Right ventricle myocardium inferior (tissue), 1 donor: Measurements from ENCODE around the gene ENTPD1. TPM values are rescaled to one million over a fixed set of nuclear protein-coding genes. Genes with fewer than 3 reads are reported as not detected.
"Not testable (repeated sequence)": the region's sequence is repeated elsewhere in the genome, so short reads cannot be mapped to it uniquely, and the experiment has no call there.

ENCODE experiments used
- ATAC-seq: fragments of 200-7000 bp; cut with Tn5 transposase; one replicate; pipeline ENCODE4 v1.9.1; 2020; ENCODE audit warnings: mild to moderate bottlenecking, moderate library complexity
- DNase-seq: peaks from one replicate; pipeline ENCODE4 v3.0.0; 2021; ENCODE audit errors: missing footprints
- intact Hi-C: fragments of 100-400 bp; cut with DNase I; formaldehyde crosslinking; loops from one replicate; pipeline ENCODE4 v1.11.0; 2022
- long read RNA-seq: library from polyadenylated mRNA; unstranded; transcript quantifications from one replicate; pipeline ENCODE4 v2.0.0, GENCODE V29; 2021
- total RNA-seq: library from RNA; stranded (reverse); fragmentation: NEBNext Ultra II Directional; extraction: Animal tissue kit (Norgen Biotek cat#: 25700); gene quantifications from one replicate; pipeline ENCODE4 v1.2.1, GENCODE V29; 2021
- donor health status: DM: no; HTN: yes; CAD: no; lungs with severe emphysema.

The ENTPD1 gene, protein sequence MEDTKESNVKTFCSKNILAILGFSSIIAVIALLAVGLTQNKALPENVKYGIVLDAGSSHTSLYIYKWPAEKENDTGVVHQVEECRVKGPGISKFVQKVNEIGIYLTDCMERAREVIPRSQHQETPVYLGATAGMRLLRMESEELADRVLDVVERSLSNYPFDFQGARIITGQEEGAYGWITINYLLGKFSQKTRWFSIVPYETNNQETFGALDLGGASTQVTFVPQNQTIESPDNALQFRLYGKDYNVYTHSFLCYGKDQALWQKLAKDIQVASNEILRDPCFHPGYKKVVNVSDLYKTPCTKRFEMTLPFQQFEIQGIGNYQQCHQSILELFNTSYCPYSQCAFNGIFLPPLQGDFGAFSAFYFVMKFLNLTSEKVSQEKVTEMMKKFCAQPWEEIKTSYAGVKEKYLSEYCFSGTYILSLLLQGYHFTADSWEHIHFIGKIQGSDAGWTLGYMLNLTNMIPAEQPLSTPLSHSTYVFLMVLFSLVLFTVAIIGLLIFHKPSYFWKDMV
- total RNA-seq, result 6.3 TPM
- long read RNA-seq, partial matches to known transcripts, result 0 of 1 reads
- long read RNA-seq, other reads (novel, unspliced or antisense), result 0 of 1 reads

- DNase-seq (no peak), ATAC-seq (peak; percentile 8)
- intact Hi-C loops, result no loop called here
These were observed at the start of gene ENTPD1 for GRCh38 chr10:95756041-95756761. TSS of gene ENTPD1 (plus strand) at chr10:95756163. CDS start at chr10:95756240, 77 bp downstream.

- intact Hi-C loops, result no loop called here
- no peak for ATAC-seq
- DNase-seq, result no peak
These were observed 49.4 kb upstream of the ENTPD1 start for GRCh38 chr10:95706573-95706972.

DNA sequence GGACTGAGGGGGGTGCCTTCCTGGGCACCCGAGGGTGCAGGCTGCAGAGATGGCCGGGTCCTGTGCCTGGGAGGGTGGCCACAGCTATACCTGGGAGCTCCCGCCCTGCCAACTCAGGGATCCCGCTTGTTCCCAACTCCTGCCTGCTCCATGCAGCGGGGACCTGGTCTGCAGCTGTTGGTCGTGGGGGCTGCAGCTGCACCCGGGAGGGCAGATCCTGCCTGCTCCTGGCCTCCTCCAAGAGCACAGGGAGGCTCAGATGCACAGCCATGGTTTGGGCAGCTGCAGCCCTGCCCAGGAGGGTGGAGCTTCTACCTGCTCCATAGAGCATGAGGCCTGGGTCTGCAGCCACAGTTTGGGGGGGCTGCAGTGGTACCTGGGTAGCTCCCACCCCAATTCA is 49.0 kb upstream of the ENTPD1 start:
- DNase-seq, result no peak
- intact Hi-C loops, result no loop called here
- ATAC-seq, result no peak

GRCh38 chr10:95711492-95711891 is 44.5 kb upstream of the ENTPD1 start:
- intact Hi-C loops, result no loop called here
- DNase-seq (no peak), ATAC-seq (no peak)

DNA sequence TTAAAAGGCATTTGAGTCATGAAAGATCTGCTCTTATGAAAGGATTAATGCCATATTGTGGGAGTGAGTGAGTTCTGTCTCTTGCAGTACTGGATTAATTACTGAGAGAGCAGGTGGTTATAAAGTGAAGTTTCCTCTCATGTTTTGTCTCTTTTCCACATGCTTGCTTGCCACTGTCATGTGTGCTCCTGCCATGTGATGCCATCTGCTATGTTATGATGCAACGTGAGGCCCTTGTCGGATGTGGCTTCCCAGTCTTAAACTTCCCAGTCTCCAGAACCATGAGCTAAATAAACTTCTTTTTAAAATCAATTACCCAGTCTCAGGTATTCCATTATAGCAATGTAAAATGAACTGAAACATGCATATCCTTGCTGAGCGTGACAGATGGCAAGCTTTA is 39.5 kb upstream of the ENTPD1 start:
- DNase-seq, result no peak
- intact Hi-C loops, result no loop called here
- ATAC-seq, result no peak

DNA sequence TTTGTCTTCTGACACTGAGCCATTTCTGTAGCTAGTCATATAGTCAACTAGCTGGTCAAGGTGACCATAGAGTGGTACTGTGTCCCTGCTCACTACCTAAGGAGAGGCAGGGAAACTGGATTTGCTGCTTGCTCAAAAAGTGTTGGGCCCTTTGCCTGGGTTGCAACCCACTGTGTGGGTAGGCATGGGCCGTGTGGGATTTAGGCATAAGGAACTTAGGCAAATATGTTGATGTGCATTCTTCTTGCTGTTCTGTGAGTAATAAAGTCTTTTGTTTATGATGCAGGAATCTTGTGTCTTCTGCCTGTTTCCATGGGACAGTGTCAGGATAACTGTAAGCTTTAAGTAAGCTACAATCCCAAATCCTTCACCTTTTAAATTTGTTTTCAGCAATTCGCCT is 39.1 kb upstream of the ENTPD1 start:
- ATAC-seq, result no peak
- no peak for DNase-seq
- intact Hi-C loops, result no loop called here

DNA sequence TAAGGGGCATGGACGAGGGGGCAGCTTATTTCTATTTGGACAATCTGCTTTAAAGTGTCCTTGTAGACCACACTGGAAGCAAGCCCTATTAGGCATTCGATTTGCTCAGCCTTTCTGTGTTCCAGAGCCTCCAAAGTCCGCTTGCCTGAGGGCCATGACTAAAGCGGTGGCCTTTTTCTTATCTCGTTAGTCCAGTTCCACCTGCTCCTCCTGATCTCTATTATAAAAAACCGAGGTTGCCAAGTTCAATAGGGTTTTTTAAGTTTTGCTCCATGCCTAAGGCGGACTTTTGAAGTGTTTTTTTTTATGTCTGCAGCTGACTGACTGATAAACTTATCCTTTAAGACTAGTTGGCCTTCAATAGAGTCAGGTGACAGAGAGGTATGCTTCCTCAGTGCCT is 35.2 kb upstream of the ENTPD1 start:
- ATAC-seq, DNase-seq, intact Hi-C loops: not testable (repeated sequence)

GRCh38 chr10:95722496-95722895 is 33.5 kb upstream of the ENTPD1 start:
- ATAC-seq, DNase-seq, intact Hi-C loops: not testable (repeated sequence)

GRCh38 chr10:95728526-95728925 is 27.4 kb upstream of the ENTPD1 start:
- intact Hi-C loops, result no loop called here
- DNase-seq (no peak), ATAC-seq (no peak)

DNA sequence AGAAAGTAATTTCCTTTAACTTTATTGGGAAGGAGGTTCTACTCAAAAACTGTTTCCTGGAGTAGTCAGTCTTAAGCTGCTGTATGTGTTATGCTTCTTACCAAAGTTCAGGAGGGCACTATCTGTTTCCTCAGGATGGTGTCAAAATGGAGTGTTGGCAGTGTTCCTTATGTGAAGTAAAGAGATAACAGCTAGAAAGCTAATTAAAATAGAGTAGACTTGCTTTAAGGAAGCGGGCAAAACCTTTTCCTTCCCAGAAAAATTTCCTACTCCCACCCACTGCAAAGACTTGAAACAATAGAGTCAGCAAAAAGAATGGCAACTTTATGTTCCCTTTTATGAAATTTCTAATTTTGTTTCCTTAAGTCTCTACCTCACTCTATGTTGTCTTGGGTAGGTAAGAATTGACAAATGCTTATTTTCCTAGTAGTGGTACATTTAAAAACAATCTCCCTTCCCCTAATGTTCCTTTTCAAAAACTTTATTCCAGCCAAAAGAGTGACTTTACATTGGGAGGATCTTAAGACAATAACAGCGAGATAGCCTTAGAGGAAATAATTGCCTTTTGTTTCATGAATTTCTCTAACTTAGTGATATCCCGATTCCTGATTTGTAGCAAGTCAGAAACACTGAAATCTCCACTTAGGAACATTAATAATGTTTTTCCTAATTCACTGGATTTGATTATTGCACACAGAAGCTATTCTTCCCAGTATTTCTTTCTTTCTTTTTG is 26.5 kb upstream of the ENTPD1 start:
- intact Hi-C loops, result no loop called here
- DNase-seq (no peak), ATAC-seq (peak; percentile 20)

GRCh38 chr10:95730233-95730632 is 25.7 kb upstream of the ENTPD1 start:
- intact Hi-C loops, result no loop called here
- no peak for DNase-seq
- no peak for ATAC-seq

- intact Hi-C loops, DNase-seq, ATAC-seq: not testable (repeated sequence)
These were observed 23.1 kb upstream of the ENTPD1 start for GRCh38 chr10:95732907-95733306.

DNA sequence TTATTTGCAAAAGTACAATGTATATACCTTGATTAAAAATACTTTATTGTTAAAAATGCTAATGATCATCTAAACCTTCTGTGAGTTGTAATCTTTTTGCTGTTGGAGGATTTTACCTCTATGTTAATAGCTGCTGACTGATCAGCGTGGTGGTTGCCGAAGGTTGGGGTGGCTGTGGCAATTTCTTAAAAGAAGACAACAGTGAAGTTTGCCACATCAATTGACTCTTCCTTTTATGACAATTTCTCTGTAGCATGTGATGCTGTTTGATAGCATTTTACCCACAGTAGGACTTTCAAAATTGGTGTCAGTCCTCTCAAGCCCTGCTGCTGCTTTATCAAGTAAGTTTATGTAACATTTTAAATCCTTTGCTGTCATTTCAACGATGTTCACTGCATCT is 16.9 kb upstream of the ENTPD1 start:
- intact Hi-C loops, result no loop called here
- ATAC-seq (no peak), DNase-seq (no peak)

DNA sequence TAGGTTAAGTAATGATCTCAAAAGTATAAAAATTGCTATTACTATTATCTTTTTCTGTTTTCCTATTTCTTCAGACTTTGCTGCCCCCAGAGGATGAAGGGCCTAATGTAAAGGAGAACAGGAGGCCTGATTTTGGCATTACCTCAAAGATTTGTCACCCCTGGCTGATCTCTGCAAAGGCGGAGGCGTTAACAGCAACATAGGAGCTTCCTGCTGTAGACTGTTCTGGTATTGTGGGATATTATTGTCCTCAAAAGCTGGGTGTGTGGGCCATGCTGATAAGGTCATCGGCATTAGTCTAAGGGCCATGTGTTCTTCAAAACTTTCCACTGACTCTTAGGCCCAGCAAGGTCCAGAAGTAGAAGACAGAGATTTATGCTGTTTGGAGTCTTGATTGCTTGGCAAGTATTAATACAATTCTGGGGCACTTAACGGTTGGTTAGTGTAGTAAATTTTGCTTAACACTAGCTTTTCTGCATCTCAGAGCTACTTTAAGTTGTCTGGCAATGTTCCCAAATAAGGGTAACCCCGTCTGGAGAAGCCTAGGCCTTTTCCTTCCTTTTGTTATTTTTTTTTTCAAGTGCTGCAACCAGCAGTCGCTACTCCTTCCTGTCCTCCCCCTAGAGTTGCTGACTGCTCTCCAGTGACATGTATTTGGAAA is 14.0 kb upstream of the ENTPD1 start:
- ATAC-seq (peak; percentile 62), DNase-seq (no peak)
- intact Hi-C loops, result loop anchor here (2.0 to 5.0 kb wide), 2 partner anchors 47 to 100 kb away; no protein-coding TSS in a partner anchor

DNA sequence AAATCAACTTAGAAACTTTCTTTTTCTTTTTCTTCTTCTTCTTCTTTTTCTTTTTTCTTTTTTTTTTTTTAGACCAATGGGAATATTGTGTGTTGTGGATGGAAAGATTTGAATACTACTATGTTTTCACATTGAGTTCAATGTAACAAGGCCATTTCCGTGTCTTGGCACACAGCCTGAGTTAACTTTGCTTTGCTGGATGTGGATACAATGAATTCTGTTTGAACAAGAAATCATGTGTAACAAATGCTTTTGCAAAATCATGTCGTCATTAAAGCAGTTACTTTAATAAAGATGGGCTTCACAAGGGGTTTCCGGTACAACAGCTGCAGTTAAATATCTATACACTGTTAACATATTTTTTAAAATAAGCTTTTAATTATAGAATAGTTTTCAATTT is 13.5 kb upstream of the ENTPD1 start:
- ATAC-seq (no peak), DNase-seq (no peak)
- intact Hi-C loops, result loop anchor here (2.0 to 5.0 kb wide), 2 partner anchors 48 to 100 kb away; no protein-coding TSS in a partner anchor

GRCh38 chr10:95742962-95743535 is 12.9 kb upstream of the ENTPD1 start:
- no peak for ATAC-seq
- intact Hi-C loops, result loop anchor here (2.0 to 5.0 kb wide), 2 partner anchors 48 to 99 kb away; no protein-coding TSS in a partner anchor
- no peak for DNase-seq

GRCh38 chr10:95745501-95745900 is 10.5 kb upstream of the ENTPD1 start:
- ATAC-seq (no peak), DNase-seq (no peak)
- intact Hi-C loops, result no loop called here

DNA sequence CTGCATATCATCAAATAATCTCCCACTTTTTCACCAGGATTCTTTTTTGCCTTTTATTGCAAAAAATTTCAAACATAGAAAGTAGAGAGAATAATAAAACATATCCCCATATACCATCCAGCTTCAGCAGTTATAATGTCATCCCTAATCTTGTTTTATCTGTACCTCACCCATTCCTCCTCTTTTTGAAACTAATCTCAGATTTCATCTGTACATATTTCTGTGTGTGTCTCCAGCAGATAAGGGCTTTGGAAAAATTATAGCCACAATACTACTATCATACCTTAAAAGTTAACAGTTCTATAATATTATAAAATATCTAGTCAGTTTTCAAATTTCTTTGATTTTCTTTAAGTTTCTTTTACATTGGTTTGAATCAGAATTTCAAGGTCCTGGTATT is 7.6 kb upstream of the ENTPD1 start:
- intact Hi-C loops, result no loop called here
- DNase-seq, result no peak
- ATAC-seq, result no peak
